ENCODE measurements around the gene PAFAH1B2.
"Not testable (repeated sequence)": the region's sequence is repeated elsewhere in the genome, so short reads cannot be mapped to it uniquely, and the experiment has no call there.

Gene PAFAH1B2

GRCh38 chr11:117204283-117205080 is 60.4 kb downstream of the PAFAH1B2 start:
- DNase-seq = no peak

DNA sequence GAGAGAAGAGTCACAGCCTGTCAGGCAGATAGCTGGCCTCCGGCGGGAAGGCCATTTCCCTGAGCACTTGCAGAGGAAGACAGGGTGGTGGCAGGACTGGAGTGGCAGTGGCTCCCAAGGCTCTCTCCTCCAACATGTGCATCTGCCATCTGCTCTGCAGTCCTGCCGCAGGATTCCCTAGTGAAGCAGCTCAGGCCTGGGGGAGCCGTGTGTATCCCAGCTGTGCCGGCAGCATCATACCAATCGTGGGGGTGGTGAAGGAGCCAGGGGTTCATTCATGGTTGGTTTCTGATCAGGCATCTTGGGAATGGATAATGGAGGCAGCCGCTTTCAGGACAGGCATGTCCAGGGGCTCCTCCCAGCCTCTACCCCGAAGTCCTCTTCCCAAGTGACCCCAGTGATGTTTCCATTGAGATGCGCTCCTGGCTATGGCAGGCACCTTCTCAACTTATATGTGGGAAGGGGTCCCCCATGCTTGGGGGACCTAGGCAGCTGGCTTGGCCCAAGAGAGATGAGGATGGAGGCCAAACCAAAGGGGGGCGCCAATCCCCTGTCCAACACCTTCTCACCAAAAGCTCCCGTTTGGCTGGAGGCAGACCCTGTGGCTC is 61.2 kb downstream of the PAFAH1B2 start:
- no peak for DNase-seq

DNA sequence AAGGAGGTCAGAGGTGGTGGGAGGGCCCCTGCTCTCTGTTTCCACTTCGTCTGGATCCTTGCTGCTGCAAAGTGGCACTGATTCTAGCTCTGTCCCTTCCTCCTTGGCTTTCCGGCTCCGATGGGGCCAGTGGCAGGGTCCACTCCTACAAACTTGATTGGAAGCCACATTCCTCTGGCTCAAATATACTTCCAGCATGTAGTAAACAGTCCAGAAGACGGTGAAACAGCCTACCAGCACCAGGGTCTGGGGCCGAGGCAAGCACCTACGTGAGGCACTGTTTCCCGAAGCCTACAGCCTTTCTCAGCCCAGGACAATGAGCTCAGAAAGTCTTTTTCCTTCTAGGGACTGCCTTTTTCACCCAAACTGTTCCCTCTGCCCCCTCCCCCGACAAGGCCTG is 62.0 kb downstream of the PAFAH1B2 start:
- not testable (repeated sequence) for DNase-seq

GRCh38 chr11:117206859-117207258 is 62.8 kb downstream of the PAFAH1B2 start:
- DNase-seq = not testable (repeated sequence)

- not testable (repeated sequence) for DNase-seq
Measured at GRCh38 chr11:117207481-117207880, 63.4 kb downstream of the PAFAH1B2 start.

DNA sequence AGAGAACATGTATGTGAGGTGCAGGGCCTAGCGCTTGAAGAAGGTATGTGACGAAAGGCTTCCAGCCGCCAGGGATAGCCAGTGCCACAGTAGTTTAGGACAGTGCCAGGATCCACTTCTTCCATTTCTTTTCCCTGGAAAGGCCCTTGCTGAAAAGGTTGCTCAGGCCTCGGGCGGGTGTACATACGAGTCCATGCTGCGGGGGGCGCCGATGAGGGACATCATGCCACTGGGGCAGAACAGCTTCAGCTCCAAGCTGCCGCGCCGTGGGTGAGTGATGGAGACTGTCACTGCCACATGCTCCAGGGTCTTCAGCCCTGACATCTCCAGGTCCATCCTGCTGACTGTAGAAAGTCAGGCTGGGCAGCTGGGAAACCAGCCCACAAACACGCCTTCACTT is 64.6 kb downstream of the PAFAH1B2 start:
- DNase-seq = not testable (repeated sequence)

- DNase-seq = peak; percentile 41
Measured at GRCh38 chr11:117209351-117210125, 65.5 kb downstream of the PAFAH1B2 start.

DNA sequence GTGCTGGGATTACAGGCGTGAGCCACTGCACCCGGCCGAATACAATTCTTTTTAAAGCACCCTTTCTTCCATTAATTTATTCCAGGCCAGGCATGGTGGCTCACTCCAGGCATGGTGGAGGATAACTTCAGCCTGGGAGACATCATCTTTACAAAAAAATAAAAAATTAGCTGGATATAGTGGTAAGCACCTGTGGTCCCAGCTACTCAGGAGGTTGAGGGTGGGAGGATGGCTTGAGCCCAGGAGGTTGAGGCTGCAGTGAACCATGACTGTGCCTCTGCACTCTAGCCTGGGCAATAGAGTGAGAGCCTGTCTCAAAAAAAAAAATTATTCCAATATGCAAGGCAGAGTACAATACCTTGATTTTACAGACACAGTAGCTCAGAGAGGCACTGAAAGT is 66.5 kb downstream of the PAFAH1B2 start:
- DNase-seq = no peak

DNA sequence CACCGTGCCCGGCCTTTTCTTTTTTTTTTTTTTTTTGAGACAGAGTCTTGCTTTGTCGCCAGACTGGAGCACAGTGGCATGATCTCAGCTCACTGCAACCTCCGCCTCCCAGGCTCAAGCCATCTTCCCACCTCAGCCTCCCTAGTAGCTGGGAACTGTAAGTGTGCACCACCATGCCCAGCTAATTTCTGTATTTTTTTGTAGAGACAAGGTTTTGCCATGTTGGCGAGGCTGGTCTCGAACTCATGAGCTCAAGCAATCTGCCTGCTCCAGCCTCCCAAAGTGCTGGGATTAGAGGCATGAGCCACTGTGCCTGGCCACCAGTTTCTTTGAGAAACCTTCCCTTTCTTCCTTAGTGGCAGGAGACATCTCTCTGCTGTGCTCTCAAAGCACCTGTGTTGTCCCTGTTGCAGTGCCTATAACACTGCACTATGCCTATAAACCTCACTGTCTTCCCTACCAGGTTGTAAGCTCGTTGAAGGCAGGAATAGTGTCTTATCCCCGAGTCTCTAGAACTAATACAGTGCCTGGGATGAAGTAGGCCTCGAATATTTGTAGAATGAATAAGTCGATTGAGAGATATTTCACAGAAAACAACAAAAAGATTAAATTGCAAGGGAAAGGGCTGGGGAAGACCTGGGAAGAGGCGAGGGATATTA is 68.7 kb downstream of the PAFAH1B2 start:
- no peak for DNase-seq

DNA sequence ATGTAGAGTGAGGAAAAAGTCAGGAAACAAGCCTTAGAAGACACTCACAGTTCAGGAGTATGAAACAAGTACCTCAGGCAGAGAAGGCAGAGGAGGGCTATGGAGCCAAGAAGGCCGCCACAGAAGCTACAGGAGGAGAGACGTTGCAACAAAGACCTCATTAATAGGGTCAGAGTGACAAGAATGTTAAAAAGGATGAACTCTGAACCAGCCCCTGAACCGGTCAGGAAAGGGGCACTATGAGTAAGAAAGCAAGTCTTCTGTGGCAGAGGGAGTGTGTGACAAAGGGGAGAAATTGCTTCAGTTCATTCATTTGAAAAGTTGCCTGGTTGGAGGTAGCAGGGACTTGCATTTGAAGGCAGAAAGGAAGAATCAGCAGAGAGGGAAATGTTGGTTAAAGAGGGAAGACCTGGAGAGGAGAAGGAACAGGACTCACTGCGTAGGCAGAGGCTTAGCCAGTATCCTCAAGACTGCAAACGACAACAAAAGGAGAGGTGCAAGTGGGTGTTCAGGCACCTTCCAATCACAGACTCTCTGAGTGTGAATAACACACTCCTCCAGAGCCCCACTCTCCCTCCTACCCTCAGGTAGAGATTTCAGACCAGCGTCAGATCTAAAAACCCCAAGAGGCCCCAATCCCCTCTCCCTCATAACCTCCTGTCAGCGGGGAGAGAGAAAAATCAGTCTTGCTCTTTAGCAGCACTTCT is 70.5 kb downstream of the PAFAH1B2 start:
- DNase-seq = no peak

DNA sequence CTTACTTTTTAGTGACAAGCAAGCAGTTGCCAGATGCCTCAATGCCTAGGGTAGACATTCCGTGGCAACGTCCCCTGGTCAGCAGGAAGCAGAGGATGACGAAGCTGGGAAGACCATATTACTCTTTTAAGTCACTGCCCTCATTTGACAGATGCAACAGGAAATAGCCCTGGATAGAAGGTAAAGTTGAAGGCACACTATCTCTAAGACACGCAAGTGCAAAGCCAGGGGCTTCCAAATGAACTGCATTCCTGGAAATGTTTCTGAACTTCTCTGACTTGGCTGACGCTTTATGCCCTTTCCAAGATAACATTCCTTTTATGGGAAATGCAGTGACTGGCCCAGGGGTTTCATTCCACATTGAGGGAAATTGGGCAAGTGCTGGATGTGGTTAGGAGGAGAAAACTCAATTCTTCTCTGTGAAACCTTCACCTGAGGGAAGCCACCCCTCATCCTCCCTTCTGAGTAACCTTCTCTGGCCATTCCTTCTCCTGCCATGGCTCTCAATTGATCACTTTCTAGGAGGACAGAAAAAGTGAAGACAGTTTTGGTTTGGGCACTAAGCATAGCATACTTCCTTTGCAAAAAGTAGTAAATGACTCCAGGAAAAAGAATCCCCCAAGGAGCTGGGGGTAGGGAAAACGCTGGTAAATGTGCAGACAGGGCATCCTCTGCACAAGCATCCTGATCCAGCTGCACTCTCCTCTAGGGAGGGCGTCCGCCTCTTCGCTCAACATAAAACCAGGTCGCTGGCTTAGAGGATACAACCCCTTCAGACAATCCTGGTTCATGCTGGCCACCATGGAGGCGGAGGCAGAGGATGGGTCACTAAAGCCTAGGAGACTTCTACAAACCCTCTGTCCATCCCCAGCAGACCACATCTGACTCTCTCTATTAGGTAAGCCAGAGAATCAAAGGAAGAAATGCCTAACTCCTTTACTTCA is 73.3 kb downstream of the PAFAH1B2 start:
- peak; percentile 72 for DNase-seq

DNA sequence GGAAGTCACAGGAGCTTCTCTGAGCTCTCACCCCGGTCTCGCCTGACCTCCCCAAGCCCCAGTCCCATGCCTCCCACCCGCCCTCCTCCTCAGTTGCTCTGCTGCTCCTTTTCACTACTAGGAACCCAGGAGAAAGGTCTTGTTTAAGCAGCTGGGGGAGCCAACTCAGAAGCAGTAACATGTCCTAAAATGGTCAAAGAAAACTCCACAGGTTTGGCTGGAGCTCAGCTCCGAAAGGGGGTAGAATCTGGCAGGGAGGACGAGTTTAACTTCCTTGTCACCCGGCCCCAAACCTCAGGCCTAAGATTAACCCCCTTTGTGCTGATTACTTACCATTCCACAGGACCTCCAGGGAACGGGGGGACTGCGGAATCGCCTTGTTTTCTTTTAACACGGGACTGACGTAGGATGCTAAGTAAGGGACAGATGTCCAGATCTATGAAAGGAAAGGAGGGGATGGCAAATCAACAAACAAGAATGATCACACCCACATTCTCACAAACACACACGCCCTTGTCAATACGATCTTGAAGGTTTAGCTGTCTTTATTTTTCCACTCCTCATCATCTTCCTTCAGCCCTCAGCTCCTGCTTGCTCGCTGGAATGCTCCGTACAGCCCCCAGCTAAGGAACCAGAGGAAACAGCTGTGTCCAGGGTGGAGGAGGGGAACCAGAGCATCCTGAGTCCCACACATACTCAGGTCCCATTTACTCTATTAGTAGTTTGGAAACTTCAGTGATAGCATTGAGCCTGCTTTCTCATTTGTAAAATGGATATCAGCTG is 74.2 kb downstream of the PAFAH1B2 start:
- peak; percentile 55 for DNase-seq

GRCh38 chr11:117219001-117219400 is 74.9 kb downstream of the PAFAH1B2 start:
- DNase-seq = no peak

GRCh38 chr11:117219455-117219854 is 75.4 kb downstream of the PAFAH1B2 start:
- DNase-seq = no peak

DNA sequence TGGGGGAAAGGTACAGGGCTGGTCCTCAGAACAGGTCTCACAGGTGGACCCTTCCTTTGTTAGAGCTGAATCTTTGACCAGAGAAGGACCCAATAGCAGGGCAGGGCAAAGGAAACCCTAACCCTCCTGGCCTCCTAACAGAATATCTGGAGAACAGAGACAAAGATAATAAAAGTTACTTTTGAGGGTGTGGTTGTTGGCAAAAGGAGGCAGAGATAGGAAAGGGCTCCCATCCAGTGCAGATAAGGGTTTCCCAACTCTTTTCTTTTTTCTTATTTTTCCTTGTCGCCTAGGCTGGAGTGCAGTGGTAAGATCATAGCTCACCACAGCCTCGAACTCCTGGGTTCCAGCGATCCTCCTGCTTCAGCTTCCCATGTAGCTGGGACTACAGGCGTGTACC is 75.9 kb downstream of the PAFAH1B2 start:
- no peak for DNase-seq

GRCh38 chr11:117220568-117220967 is 76.5 kb downstream of the PAFAH1B2 start:
- no peak for DNase-seq

- DNase-seq = no peak
Measured at GRCh38 chr11:117220999-117221774, 77.1 kb downstream of the PAFAH1B2 start.

DNA sequence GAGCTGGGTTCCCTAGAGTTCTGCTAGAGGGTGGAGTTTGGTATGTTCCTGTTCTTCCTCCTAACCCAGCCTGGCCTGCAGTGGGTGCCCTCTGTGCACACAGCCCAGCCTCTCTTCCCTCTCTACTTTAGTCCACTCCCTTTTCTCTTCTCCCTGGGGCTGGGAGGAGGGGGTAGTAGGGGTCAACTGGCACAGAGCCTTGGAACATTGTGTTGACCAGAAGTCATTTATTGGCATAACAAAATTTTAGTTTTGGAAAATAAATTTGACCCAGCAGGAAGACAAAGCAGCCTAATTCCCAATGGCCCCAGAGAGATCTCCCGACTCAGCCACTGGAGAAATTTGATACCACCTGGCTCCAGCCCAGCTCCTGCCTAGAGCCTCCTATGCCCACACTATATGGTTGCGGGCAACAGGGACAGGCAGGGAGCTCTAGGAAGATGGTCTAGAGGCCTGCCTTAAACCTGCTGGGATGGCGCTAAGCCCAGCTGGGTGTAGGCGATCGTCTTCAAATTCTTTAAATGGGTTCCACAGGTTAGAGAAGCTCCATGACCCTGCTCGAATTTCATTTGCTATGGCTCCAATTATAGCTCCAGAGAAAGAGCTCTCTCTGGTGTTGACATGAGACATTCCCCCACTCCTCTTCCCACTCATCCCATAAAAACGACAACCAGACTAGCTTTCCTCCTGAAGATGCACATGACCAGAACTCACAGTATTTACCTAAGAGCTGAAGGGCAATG is 77.9 kb downstream of the PAFAH1B2 start:
- peak; percentile 71 for DNase-seq
